Fibroblast of villous mesenchyme (primary cell): ENCODE data around the gene KDM4B. TPM values are rescaled to one million over a fixed set of nuclear protein-coding genes. Genes with fewer than 3 reads are reported as not detected.

Experiments
- DNase-seq: peaks from one replicate; pipeline ENCODE4 v3.0.0-alpha.2; 2010; ENCODE audit warnings: low read depth
- H3K4me3 ChIP-seq: 2 replicates; pipeline ENCODE4 v1.5.1; 2011; ENCODE audit warnings: low read depth, mild to moderate bottlenecking, low read length
- total RNA-seq: library from RNA; depleted of rRNA; stranded (reverse); fragments of >200 nt; gene quantifications from 2 replicates; pipeline ENCODE4 v1.2.3, GENCODE V29; 2012
- TF ChIP-seq, protein P1 (sequence below): IDR thresholded peaks from 2 replicates; pipeline ENCODE4 v1.5.1; 2012; ENCODE audit warnings: low read depth, mild to moderate bottlenecking, low read length; ENCODE audit not compliant: insufficient read depth

Gene KDM4B
- total RNA-seq, 1 donor: 17.7 TPM

DNA sequence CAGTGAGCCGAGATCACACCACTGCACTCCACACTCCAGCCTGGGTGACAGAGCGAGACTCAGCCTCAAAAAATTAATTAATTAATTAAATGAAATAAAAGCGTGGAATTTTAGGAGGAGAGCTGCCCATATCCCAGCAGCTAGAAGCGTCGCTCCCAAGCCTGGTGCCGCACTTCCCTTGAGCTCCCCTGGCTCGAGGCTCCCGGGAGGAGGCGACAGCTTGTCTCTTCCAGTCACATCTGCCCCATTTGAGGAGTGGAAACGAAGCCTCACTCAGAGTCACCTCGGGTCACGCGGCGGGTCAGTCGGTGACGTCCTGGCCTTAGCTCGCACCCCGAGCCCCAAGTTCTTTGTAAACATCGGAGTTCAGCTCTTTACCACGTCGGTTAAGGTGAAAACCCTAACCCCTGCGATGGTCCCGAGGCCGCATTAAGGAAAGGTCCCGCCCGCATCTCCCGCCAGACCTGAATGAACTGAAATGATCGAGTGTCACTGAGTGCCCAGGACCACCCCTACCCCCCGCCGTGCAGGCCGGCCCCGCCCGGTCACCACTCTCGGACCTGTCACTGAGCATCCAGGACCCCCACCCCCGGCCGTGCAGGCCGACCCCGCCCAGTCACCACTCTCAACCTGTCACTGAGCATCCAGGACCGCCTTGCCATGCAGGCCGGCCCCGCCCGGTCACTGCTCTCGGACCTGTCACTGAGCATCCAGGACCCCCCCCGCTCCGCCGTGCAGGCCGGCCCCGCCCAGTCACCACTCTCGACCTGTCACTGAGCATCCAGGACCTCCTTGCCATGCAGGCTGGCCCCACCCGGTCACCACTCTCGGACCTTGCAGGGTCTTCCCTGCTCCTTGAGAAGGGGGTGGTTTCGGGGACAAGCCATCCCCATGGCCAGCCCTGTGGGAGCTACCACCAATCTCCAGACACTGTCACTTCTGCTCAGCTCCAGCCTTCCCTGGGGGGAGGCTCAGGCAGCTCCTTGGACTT, 176.9 kb downstream of the KDM4B start:
- TF ChIP-seq, protein P1, sequence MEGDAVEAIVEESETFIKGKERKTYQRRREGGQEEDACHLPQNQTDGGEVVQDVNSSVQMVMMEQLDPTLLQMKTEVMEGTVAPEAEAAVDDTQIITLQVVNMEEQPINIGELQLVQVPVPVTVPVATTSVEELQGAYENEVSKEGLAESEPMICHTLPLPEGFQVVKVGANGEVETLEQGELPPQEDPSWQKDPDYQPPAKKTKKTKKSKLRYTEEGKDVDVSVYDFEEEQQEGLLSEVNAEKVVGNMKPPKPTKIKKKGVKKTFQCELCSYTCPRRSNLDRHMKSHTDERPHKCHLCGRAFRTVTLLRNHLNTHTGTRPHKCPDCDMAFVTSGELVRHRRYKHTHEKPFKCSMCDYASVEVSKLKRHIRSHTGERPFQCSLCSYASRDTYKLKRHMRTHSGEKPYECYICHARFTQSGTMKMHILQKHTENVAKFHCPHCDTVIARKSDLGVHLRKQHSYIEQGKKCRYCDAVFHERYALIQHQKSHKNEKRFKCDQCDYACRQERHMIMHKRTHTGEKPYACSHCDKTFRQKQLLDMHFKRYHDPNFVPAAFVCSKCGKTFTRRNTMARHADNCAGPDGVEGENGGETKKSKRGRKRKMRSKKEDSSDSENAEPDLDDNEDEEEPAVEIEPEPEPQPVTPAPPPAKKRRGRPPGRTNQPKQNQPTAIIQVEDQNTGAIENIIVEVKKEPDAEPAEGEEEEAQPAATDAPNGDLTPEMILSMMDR: no peak
- DNase-seq: no peak
- H3K4me3 ChIP-seq: no peak overlapping the region

DNA sequence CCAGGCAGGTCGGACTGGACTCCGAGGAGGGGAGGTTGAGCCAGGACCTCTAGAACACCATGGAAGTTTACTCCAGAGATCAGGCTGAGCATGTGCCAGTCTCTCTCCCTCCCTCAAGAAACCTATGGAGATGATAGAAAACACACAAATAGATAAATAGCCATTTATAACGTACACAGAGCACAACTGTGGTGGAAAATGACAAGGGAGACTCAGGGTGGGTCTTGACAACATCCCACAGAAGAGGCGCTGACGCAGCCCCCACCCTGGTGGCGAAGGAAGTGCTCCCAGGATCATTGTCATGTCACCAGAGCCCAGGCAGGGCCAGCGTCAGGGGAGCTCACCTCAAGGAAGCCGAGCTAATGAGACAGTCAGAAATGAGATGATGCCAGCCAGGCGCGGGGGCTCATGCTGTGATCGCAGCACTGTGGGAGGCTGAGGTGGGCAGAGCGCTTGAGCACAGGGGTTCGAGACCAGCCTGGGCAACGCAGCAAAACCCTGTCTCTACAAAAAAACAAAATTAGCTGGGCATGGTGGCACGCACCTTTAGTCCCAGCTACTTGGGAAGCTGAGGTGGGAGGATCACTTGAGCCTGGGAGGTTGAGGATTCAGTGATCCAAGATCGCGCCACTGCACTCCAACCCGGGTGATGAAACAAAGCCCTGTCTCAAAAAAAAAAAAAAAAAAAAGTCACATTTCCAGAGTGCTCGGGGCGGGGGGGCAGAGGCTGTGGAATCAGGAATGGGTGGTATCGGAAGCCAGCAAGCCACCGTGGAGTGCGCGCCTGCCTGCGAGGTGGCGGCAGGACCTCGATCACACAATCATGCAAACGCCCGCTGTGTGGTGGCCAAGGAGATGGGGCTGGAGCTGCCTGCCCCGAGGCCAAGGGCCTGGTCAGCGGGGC, 178.4 kb downstream of the KDM4B start:
- TF ChIP-seq, protein P1: no peak

GRCh38 chr19:5147978-5148793, 179.3 kb downstream of the KDM4B start:
- TF ChIP-seq, protein P1: no peak
- no peak for DNase-seq
- H3K4me3 ChIP-seq: no peak overlapping the region

More for the DNA sequence above, 178.4 kb downstream of the KDM4B start:
- no peak overlapping the region for H3K4me3 ChIP-seq
- DNase-seq: no peak

DNA sequence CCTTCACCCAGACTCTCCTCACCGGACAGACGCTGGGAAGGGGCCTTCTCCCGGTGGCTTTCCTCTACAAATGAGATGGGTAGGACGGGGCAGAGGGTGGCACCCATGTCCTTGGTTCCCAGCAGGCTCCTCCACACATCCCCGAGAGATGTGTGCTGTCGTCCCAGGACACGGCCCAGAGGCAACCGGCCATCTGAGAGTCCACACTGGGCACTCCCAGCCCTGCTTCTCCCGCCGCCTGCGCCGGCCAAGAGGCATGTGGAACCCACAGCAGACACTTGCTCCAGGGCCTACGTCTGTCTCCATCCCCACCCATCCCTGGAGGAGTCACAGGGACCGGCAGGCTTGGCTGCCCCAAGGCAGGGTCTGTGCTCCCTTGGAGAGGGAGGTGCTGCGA, 179.9 kb downstream of the KDM4B start:
- no peak for DNase-seq
- no peak overlapping the region for H3K4me3 ChIP-seq
- TF ChIP-seq, protein P1: no peak

GRCh38 chr19:5149508-5149907, 180.6 kb downstream of the KDM4B start:
- TF ChIP-seq, protein P1: no peak
- no peak overlapping the region for H3K4me3 ChIP-seq
- DNase-seq: no peak
